Posterior cingulate gyrus (tissue), 11 donors: ENCODE measurements around the gene ZNF664.

Experiments used
- DNase-seq, 10 donors: peaks; one replicate each; pipeline versions ENCODE4 v3.0.0 to v3.0.0-alpha.2; 2020 to 2021; ENCODE audit warnings: mixed read lengths in 3 of 10
- intact Hi-C: fragments of 100-400 bp; cut with DNase I; formaldehyde crosslinking; loops from one replicate; pipeline ENCODE4 v1.15.1; 2023

The ZNF664 gene

GRCh38 chr12:123972457-123973401 is at the start of gene ZNF664, which contains the start of gene CCDC92:
ZNF664 (plus strand) TSS chr12:123973215; CDS start chr12:124012145, 38,930 bp downstream.
CCDC92 (minus strand) TSS chr12:123972831; CDS start chr12:123944305, 28,526 bp downstream.
- DNase-seq, result peak; percentile 81 to 98 (median 86)
- intact Hi-C loops, result no loop called here

DNA sequence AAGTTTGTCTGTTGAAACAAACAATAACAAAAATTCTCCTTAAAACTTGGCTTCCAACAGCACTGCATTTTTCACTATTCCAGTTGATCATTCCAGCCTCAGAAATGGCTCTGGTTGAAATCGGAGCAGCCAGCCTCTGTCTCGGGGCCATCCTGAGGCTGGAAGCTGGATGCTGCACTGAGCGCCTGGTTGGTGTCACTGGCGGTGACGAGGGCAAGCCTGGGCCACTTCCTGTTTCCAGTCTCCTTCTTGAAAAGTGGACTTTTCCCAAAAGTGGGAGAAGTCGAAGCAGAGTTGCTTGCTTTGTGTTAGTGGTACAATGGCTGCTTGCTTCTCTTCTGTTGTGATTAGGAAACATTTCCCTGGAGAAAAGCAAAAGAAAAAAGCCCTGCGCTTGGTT is 49.1 kb upstream of the ZNF664 start:
- intact Hi-C loops, result no loop called here
- DNase-seq, result no peak

GRCh38 chr12:123924539-123924938 is 48.5 kb upstream of the ZNF664 start:
- intact Hi-C loops, result no loop called here

DNA sequence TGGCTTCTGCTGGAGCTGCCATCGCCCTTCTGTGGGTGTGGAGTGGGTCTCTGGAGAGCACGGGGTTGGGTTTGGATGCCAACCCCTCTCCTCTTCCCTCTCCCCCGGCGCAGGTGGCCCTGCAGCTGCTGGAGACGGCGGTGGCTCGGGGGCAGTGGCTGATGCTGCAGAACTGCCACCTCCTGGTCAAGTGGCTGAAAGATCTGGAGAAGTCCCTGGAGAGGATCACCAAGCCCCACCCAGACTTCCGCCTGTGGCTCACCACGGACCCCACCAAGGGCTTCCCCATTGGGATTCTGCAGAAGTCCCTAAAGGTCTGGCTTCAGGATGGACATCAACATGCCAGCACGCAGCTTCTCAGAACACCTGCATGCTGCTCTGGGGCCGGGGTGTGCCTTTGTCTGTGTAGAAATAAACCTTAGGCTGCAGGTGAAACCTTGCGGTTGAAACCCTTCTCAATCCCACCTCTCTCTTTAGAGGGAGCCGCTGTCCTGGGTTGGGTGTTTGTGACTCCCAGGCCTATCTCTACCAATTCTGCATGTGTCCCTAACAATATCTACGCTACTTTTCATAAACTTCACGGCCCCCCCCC is 44.6 kb upstream of the ZNF664 start:
- intact Hi-C loops, result no loop called here
- DNase-seq, result peak in 3 of 10 donors; percentile 32 to 54 (median 35)

More at GRCh38 chr12:123924539-123924938, 48.5 kb upstream of the ZNF664 start:
- no peak for DNase-seq

- no peak for DNase-seq
- intact Hi-C loops, result no loop called here
These were observed 44.1 kb upstream of the ZNF664 start for GRCh38 chr12:123928897-123929296.

DNA sequence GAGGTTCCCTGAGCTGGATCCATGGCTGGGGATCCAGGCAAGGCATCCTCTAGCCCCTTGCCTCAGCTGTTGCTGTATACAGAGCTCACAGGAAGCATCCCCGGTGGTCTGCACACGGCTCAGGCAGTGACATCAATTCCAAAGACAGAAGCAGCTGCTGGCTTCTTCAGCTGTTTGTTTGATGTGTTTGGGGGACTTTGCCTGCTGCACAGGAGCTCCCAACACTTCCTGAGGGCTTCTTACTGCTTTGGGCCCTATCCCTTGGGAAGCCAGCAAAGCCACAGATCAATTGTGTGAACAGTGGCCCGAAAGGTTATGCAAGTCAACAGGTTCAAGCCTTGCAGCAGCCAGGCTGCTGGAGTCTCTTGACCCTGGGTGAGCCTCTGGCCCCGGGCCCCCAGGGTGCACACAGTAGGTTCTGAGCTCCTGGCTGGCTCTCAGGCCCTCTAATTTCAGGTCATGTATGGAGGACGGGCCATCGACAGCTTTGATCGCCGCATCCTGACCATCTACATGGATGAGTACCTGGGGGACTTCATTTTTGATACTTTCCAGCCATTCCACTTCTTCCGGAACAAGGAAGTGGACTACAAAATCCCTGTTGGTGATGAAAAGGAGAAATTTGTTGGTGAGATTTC is 43.0 kb upstream of the ZNF664 start:
- intact Hi-C loops, result no loop called here
- DNase-seq, result peak in 2 of 10 donors; percentile 25 to 59

DNA sequence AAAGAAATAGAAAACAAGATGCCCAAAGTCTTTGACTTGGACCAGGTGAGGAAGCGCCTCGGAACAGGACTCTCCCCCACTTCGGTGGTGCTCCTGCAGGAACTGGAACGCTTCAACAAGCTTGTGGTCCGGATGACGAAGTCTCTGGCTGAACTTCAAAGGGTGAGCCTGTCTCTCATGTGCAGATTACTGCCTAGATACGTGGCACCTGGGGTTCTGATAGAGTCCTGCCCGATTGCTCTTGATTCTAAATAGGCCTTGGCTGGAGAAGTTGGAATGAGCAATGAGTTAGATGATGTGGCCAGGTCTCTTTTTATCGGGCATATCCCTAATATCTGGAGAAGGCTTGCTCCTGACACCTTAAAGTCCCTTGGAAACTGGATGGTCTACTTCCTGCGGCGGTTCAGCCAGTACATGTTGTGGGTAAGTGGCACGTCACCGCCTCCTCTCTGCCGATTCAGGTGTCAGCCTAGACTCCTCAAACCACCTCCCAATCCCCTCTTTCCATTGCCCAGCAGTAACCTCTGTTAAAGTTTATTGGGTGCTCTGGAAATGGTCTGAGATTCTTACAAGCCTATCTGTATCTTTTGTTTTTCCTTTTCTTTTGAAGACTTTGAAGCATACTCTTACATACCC is 41.2 kb upstream of the ZNF664 start:
- peak in 2 of 10 donors; percentile 39 to 40 for DNase-seq
- intact Hi-C loops, result no loop called here

- intact Hi-C loops, result no loop called here
- DNase-seq, result peak in 1 of 10 donors; percentile 78
These were observed 39.8 kb upstream of the ZNF664 start for GRCh38 chr12:123933214-123933613.

DNA sequence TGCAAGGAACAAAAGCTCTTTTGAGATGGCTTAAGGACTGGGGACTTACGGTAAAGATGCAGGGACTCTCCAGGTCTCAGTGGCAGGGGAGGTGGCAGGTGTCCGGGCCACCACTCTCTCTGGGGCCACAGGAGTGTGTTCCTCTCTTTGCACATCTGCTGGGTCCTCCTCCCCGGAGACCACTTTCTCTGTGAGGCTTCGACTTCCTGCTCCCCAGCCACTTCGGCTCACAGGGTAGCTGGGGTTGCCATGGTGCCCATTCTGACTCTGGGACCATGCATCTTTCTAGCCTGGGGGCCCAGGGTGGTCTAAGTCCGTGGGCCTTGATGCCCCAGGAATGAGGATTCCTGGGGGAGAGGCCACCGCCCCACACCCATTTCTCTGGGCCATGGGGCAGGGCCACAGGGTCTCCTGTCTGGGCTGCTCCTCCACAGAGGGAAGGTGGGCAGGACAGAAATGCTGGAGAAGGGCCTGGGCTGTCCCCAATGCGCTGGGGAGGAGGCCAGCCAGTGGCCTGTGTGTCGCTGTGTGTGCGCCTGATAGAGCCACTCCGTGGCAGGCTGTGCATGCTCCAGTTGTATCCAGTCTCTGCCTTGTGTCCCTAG is 38.9 kb upstream of the ZNF664 start:
- intact Hi-C loops, result no loop called here
- no peak for DNase-seq

- DNase-seq, result no peak
- intact Hi-C loops, result no loop called here
These were observed 38.2 kb upstream of the ZNF664 start for GRCh38 chr12:123934829-123935228.

- intact Hi-C loops, result no loop called here
- no peak for DNase-seq
These were observed 37.1 kb upstream of the ZNF664 start for GRCh38 chr12:123935956-123936355.

- intact Hi-C loops, result no loop called here
- DNase-seq, result no peak
These were observed 36.5 kb upstream of the ZNF664 start for GRCh38 chr12:123936471-123936870.

DNA sequence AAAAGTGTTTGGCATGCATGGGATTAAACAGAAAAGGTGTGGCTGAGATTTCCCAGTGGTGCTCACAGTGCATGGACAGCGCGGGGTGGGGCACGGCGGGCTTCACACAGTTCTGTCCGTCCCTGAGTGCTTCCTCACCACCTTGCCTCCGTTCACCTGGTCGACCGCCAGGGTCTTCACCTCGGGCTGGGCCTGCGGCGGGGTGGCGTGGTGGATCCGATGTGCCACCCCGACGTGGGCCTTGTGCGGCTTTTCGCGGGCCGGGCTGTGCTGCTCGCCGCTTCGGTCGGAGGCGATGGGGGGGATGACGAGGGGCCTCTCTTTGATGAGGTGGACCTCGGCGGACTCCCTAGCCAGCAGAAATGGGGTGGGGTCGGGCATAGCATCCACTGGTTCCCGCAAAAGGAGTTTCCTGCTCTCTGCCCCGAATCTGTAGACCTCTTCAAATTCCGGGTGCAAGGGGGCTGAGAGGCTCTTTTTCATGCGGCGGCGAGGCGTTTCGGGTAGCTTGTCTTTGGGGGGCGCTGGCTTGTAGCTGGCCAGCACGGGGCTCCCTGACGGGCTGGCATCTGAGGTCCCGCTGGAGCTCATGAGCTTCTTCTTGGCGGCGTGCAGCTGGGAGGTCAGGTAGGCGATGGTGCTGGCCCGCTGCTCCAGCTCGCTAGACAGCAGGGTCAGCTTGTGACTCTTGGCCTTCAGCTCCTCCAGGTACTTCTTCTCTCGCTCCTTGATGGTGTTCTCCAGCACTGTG is 35.9 kb upstream of the ZNF664 start:
- intact Hi-C loops, result no loop called here
- DNase-seq, result peak in 1 of 10 donors; percentile 73

DNA sequence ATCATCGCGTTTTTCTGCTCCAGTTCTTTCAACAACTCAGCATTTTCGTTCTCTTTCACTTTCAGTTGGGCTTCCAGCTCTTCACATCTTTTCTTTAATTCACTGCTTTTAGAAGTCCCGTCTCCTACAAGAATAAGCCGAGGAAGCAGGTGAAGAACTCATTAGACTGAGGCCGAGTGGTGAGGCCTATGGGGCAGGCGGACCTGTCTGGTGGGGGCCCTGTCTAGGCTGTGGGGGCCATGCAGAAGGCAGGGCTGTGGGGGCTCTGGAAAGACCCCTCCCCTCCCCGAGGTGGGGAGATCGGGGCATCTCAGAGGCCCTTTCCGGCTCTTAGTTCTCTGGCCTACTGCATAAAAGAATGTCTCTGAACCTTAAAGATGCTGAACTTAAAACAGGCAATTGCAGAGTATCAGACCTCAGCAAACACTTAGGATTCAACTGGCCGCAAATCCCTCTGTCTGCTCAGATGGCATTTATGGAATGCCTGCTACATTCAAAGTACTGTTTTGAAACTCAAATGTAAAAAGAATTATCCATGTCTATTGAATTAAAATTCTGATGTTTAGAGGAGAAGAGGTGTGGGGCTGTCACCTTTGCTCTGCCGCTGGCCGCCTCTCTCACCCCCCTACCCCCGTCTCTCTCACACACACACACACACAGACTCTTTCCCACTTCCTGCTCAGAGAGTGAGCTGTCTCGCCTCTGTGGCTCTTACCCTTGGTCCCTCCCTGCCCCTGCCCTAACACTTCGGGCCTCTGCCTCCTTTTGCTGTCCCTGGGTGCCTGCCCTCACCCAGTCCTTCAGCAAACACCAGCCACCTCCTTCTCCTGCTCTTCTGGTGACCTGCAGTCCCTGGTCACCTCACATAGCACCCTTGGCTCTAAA is 35.1 kb upstream of the ZNF664 start:
- intact Hi-C loops, result no loop called here
- peak in 1 of 10 donors; percentile 65 for DNase-seq

- intact Hi-C loops, result no loop called here
- DNase-seq, result peak in 2 of 10 donors; percentile 72 to 86
These were observed 34.1 kb upstream of the ZNF664 start for GRCh38 chr12:123938679-123939480.

DNA sequence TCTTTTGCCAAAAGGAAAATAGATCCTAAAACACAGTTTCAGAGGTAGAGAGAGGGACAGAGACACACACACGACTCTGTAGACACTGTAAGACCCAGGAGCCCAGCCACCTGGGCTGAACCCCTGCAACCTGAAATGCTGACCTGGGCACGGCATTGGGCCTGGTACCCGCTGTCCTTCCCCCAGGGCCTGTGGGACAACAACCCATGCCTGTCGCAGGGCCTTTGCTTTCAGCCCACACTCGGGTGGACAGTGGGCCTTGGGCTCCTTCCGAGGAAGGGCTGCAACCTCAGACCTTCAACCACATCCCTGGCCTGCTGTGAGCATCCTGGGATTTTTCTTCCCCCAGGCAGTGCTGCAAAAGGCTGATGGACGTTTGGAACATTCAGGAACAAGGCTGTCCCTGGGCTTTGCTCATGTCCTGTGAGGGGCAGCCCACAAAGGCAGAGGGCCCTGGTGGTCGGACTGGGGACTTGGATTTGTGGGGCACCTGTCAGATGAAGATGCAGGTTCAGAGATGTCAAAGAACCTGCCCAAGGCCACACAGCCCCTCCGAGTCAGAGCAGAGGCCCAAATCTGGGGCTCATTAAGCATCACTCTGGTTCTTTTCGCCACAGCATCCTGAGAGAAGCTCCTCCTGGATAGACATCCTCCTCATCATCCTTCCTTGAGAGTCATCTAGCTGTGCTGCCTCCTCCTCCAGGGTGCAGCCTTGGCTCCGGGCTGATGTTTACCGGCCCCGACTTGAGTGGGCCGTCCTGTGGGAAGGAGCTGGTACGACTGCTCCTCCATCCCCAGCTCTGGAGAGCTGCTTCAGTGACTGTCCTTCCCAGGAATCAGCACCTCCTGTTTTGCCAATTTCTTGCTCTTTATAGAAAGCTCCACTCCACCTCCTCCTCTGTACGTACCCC is 33.0 kb upstream of the ZNF664 start:
- peak in 7 of 10 donors; percentile 60 to 95 (median 79) for DNase-seq

GRCh38 chr12:123940627-123940966 is 32.4 kb upstream of the ZNF664 start:
- peak in 2 of 10 donors; percentile 71 to 89 for DNase-seq
- intact Hi-C loops, result no loop called here

More for the DNA sequence above, 33.0 kb upstream of the ZNF664 start:
- intact Hi-C loops, result no loop called here
